HG03457 (cell line): ENCODE results near the gene BRAF.
"Not testable (repeated sequence)": the region's sequence is repeated elsewhere in the genome, so short reads cannot be mapped to it uniquely, and the experiment has no call there.

Experiments used
- ATAC-seq: cut with Tn5 transposase; IDR thresholded peaks from one replicate; pipeline ENCODE4 v1.9.1; 2021; ENCODE audit warnings: moderate number of reproducible peaks; ENCODE audit not compliant: unreplicated experiment

The BRAF gene

DNA sequence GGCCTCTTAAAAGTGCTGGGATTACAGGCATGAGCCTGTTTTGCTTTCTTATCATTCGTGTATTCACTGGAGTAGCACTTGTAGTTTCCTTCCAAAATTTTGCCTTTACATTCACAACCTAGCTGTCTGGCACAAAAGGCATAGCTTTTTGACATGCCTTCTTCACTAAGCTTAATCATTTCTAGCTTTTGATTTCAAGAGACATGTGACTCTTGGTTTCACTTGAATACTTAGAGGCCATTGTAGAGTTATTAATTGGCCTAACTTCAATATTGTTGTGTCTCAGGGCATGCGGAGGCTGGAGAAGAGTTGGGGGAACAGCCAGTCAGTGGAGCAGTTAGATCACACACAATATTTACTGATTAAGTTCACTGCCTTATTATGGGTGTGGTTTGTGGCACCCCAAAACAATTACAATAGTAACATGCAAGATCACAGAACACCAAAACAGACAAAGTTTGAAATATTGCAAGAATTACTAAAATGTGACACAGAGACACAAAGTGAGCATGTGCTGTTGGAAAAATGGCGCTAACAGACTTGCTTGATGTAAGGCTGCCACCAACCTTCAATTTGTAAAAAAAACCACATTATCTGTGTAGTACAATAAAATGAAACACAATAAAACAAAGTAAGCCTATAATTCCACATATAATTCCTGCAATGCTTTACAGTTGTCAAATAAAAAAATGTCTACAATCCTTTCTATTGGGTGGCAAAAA is 43.1 kb downstream of the BRAF start:
- ATAC-seq: no peak

DNA sequence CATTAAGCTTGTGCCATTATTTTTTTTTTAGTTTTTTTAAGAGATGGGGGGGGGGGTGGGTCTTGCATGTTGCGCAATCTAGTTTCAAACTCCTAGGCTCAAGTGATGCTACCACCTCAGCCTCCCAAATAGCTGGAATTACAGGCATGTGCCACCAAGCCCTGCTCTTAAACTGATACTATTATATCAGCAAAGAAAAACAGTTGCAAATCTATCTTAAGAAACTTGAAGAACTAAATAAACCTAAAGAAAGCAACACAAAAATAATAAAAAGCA is 47.5 kb downstream of the BRAF start:
- no peak for ATAC-seq

DNA sequence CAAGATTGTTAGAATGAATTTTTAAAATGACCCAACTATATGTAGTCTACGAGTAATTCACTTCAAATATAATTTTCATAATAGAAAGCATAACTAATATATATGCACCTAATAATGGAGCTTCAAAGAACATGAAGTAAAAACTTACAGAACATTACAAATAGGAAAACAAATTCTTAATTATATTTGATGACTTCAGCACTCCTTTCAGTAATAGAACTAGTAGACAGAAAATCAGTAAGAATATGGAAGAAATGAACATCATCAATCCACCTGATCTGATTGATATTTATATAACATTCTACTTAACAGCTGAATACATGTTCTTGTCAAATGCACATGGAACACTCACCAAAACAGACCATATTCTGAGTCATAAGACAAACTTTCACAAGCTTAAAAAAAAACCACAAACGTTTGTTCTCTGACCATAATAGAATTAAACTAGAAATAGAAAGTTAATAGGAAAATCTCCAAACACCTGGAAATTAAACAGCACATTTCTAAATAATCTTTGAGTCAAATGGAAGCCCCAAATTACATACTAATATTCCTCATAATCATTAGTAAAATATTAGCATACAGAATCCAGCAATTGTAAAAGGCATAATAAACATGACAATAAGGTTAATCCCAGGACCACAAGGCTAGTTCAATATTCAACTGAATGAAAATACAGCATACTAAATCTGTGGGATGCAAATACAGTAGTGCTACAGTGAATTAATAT is 48.0 kb downstream of the BRAF start:
- peak; percentile 84 for ATAC-seq

DNA sequence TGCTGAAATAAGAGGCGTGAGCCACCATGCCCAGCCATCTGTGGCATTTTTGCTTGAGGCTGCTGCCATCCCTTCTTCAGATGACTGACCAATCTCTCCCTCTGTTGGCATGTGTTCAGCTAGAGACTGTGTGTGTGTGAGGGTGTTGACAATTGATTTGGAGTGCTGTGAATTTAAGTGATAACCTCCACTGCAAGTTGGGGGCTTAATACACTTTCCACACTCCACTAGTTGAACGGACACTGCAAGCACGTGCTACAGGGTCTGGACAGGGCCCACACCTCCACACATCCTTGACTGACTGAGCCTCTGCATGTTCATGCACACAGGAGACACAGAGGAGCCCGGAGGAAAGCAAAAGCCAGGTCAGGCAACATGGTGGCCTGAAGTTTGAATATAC is 51.3 kb downstream of the BRAF start:
- no peak for ATAC-seq

DNA sequence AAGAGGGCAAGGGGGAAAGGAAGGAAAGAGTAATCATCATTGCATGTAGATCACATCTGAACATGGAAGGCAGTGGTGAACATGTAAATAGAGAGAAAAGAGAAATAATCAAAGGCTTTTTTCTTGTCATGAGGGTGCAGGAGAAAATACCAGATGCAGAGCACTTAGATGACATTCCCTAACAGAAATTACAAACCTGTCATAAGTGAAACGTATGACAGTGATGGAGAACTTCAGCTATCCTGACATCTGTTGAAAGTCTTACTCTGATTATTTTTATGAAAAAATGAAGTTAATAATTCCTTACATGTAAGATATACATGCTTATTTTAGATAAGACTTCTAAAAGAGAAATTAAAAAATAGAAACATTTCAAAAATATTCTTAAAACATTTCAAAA is 54.7 kb downstream of the BRAF start:
- ATAC-seq: no peak

DNA sequence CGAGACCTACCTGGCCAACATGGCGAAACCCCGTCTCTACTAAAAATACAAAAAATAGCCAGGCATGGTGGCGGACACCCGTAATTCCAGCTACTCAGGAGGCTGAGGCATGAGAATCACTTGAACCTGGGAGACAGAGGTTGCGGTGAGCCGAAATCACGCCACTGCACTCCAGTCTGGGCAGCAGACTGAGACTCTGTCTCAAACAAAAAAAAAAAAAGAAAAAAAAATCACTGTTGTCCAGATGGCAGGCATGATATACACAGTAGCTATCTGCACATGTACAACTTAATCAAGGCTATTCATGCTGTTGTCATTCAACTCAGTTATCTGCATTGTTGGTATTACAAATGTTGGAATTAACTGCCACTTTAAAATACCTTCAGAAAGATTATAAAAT is 55.3 kb downstream of the BRAF start:
- ATAC-seq: no peak

DNA sequence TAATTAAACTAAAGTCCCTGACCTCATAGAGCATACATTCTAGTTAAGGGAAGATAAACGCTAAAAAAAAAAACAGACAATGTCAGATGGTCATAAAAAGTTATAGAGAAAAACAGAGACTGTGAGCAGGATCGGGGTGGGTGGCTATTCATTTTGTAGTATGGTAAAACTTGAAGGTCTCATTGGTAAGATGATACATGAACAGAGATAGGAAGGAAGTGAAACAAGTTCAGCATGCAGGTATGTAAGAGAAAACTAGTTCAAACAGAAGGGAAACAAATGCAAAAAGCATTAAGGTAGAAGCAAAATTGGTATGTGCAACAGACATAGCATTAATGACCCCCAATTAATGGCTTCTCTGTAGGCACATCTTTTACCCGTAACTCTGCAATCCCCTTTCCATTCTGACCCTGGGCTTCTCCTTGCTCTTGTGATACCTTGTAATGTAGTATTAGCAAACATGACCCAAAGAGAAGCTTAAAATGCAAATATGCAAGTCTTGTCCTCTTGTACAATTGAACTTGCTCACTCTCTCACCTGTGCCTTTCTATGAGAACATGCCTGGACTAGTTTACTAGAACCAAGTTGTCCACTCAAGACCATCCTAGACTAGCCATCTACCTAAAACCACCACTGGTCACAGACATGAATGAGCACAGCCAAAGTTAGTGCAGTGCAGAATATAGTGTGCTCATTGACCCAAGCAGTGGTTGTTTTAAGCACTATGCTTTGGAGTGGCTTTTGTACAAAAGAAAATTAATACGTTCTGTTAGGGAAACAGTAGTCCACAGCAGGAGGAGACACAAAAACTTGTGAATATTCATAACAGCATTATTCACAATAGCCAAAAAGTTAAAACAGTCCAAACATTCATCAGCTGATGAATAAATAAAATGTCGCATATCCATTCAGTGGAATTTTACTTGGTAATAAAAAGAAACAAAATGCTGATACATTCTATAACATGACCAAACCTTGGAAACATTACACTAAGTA is 57.0 kb downstream of the BRAF start:
- ATAC-seq: no peak

DNA sequence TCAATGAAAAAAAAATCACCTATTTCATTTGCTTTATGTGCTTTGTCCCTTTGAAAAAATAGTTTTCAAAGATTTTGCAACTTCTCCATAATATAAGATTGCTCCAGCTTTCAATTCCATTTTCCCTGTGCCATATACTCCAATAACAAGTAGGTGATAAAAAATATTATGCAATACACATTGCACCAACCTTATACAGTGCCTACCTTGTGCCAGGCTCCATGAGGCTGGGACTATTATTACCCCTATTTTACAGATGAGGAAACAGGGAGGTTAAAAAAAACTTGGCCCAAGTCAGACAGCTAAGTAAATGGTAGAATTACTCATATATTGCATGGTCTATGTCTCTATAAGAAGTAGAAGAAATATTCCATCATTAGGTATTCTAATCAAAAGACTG is 57.8 kb downstream of the BRAF start:
- no peak for ATAC-seq

DNA sequence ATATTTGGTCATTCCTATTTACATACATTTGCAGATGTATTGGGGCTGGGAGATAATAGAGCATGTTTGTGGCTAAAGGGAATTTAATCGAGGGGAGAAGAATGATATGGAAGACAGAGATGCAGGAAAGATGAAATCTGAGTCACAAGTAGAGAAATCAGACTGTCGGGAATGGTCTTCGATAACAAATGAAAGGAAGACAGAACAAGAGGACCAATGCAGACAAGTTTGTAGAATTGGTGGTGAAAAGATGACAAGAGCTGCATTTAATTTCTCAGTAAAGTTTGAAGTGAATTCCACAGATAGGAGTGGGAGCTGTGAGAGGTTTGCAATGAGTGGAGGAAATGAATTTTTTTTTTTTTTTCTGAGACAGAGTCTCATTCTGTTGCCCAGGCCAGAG is 60.0 kb downstream of the BRAF start:
- ATAC-seq: no peak

DNA sequence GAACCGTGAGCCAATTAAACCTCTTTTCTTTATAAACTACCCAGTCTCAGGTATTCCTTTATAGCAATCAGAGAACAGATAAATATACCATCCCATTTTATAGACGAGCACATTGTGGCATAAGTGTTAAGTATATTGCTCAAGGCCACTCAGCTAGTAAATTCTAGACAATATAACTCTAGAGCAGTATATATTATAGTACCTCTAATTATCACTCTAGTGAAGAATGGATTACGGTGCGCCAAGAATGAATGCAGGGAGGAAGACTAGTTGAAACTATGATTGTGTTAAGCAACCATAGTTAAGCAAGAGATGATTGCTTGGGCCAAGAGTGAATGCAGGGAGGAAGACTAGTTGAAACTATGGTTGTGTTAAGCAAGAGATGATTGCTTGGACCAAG is 60.9 kb downstream of the BRAF start:
- no peak for ATAC-seq

DNA sequence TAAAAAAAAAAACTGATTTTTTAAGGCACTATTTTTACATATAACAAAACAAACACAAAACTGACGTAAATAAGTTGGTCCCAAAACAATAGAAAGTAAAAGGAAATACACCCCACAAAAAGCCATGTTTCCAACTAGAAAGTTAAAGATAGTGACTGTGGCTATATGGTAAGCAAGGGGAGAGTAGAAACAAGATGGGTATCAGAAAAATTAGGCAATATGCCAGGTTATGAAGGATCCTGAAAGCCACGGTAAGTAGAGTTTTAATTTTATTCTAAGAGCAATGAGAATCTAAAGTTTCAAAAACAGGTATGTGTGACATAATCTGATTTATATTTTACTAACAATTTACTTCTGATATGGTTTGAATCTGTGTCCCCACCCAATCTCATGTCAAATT is 61.5 kb downstream of the BRAF start:
- no peak for ATAC-seq

DNA sequence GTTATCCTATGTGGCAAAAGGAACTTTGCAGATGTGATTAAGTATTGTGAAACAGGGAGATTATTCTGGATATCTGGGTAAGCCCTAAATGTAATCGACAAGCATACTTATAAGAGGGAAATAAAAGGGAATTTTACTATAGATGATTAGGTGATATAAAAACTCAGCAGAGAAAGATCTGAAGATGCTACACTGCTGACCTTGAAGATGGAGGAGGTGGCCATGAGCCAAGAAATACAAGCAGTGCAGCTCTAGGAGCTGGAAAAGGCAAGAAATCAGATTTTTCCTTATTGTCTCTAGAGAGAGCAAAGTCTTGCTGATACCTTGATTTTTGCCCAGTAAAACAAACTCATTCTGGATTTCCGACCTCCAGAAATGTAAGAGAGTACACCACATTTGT is 67.7 kb downstream of the BRAF start:
- ATAC-seq: no peak

DNA sequence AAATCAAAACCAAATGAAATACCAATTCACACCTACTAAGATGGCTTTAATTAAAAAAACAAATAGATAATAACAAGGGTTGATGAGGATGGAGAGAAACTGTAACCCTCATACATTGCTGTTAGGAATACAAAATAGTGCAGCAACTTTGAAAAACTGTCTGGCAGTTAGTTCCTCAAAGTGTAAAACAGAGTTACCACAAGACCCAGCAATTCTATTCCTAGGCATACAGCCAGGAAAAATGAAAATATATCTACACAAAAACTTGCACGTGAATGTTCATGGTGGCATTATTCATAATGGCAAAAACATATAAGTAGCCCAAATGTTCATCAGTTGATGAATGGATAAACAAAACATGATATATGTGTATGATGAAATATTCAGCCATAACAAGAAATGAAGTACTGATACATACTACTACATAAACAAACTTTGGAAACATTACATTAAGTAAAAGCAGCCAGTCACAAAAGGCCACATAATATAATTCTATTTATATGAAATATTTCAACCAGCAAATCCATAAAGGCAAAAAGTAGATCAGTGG is 83.5 kb downstream of the BRAF start:
- ATAC-seq: no peak

DNA sequence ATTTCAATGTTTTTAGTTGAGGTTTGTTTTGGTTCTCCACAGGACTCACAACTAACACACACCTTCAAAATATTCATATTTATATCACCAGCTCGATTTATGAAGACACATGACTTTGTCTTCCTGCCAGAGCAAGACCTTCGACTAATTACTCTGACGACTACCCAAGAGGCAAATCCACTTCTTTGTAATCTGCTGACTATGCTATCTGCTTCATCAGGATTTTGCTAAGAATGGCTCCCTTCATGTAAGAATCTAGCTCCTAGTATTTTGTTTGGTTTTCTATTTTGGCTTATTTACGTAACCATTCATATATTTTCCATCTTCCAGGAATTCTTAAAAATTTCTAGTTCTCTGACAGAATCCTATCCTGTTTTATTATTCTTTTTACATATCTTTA is 93.0 kb downstream of the BRAF start:
- no peak for ATAC-seq

DNA sequence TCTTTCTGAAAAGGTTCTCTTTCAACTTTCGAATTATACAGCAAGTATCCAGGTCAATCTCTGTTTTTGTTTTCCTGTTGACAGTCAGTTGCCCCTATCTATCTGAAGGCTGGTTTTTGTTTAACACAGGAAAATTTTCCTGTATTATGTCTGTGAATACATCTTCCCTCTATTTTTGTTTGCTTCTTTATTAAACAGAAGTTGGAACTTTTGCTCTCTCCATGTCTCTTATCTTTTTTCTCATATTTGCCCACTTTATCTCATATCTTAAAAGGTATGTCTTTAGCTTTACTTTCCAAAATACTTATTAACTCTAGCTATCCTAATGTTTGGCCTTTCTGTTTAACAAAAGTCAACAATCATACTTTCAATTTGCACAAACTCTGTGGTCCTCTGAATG is 95.0 kb downstream of the BRAF start:
- ATAC-seq: no peak

DNA sequence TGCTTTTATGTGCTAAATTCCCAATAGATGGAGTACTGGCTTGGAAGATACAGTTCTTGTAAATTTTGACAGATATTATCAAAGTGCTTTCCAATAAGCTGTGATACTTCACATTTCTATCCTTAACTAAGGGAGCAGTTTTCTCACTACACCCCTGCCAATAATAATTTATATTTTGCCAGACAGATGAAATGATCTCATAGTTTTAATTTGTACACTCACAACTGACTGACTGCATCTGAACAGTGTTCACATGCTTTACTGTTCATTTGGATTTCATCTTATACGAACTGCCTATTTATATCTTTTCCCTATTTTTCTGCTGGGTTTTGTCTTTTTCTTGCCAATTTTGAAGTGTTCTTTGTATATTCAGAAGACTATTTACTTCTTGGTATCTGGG is 96.0 kb downstream of the BRAF start:
- ATAC-seq: no peak

DNA sequence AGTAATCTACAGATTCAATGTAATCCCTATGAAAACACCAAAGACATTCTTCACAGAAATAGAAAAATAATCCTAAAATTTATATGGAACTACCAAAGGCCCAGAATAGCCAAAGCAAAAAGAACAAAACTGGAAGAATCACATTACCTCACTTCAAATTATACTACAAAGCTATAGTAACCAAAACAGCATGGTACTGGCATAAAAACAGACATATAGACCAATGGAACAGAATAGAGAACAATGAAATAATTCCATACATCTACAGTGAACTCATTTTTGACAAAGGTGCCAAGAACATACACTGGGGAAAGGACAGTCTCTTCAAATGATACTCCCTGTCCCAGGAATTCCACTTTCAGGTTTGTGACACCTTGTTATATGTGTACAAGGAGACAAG is 107.3 kb downstream of the BRAF start:
- ATAC-seq: not testable (repeated sequence)

DNA sequence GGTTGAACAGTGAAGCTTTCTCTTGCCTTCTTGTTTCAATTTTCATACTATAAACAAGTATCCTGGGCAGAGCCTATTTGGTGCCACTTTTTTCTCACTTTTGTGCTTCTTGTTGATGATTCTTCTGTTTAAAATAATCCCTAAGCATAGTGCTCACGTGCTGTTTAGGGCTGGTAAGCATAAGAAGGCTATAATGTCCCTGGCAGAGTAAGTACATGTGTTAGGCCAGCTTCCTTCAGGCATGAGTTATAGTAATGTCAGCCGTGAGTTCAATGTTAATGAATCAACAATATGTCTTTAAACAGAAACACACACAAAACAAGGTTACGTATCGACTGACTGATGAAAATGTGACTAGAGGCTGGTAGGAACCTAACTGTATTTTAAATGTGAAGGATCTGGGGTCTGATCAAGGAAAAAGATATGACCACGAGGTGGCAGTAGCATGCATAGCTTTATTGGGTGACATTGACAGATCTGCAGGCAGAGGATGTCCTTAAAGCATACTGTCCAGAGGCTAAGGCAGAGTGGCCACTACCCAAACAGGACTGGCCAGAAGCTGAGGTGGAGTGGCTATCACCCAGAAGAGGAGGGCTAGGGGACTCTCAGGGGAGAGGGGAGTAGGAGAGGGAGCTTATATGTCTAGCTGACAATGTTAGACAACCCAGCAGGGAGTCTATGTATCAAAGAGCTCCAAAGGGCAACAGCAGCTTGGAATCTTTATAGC is 113.7 kb downstream of the BRAF start:
- peak; percentile 62 for ATAC-seq

DNA sequence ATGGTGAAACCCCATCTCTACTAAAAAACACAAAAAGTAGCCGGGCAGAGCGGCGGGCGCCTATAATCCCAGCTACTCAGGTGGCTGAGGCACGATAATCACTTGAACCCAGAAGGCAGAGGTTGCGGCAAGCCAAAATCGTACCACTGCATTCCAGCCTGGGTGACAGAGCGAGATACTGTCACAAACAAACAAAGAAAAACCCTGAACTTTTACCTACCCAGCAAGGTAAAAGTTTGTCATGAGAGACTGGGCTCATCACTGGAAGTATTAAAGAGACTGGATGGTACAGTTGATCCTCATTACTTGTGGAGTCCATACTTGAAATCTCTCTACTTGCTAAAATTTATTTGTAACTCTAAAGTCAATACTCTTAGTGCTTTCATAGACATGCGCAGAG is 114.3 kb downstream of the BRAF start:
- no peak for ATAC-seq

DNA sequence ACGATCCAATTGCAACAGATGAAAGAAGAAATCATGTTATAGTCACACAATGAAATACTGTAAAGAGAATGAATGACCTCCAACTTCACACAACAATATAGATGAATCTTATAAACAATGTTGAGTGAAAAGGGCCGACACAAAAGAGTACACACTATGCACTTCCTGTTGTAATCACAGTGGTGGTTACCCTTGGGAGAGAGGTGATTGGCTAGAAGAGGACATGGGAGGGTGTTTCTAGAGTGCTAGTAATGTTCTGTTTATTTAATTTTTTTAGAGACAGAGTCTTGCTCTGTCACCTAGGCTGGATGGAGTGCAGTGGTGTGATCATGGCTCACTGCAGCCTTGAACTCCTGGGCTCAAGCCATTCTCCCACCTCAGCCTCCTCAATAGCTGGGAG is 145.8 kb downstream of the BRAF start:
- ATAC-seq: no peak

DNA sequence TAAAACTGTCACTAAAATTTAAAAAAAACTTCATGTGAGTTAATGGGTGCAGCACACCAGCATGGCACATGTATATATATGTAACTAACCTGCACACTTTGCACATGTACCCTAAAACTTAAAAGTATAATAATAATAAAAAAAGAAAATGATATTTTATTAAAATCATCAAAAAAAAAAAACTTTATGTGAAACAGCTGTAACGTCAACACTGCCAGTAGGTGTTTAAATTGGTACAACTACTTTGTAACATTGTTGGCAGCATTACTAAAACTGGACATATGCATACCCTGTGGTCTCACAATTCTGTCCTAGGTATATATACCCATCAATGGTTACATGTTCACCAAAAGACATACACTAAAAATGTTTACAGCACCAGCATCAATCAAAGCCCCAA is 146.2 kb downstream of the BRAF start:
- ATAC-seq: no peak
